H1 (cell line): ENCODE results near the gene INTS1. TPM values are rescaled to one million over a fixed set of nuclear protein-coding genes. Genes with fewer than 3 reads are reported as not detected.

ENCODE experiments used
- CTCF ChIA-PET: fragments of 300-600 bp; sonication (Branson Sonifier 250); formaldehyde crosslinking; loops from one replicate; lab custom pipeline; 2021; ENCODE audit not compliant: partially characterized antibody; lab: Charles Lee
- POLR2A ChIA-PET: fragments of 300-600 bp; sonication (Branson Sonifier 250); formaldehyde crosslinking; loops from one replicate; lab custom pipeline; 2021; ENCODE audit warnings: inconsistent platforms; ENCODE audit not compliant: partially characterized antibody; lab: Charles Lee
- DNase-seq, 2 experiments: peaks; one replicate each; pipeline versions ENCODE4 v3.0.0 to v3.0.0-alpha.2; 2010 to 2022; ENCODE audit warnings: low spot score in 2 of 2, low read depth in 1 of 2, mixed read lengths in 1 of 2
- FAIRE-seq: peaks from 2 replicates; lab custom pipeline; 2011; peaks lifted over from hg19 to GRCh38; lab: Jason Lieb, UNC
- H2AFZ ChIP-seq: 2 replicates; pipeline ENCODE4 v1.8.1; 2012; ENCODE audit warnings: low read length, inconsistent platforms
- H2AK5ac ChIP-seq: 2 replicates; pipeline ENCODE4 v1.6.1; 2013; ENCODE audit warnings: low read depth, low read length
- H2BK120ac ChIP-seq: replicated peaks from 2 replicates; pipeline ENCODE3; 2013; ENCODE audit warnings: low read depth, low read length, inconsistent platforms
- H2BK12ac ChIP-seq: 2 replicates; pipeline ENCODE4 v1.6.1; 2013; ENCODE audit warnings: low read depth, low read length
- H2BK15ac ChIP-seq: 2 replicates; pipeline ENCODE4 v1.6.1; 2013; ENCODE audit warnings: low read length
- H2BK20ac ChIP-seq: 2 replicates; pipeline ENCODE4 v1.6.1; 2013; ENCODE audit warnings: low read length
- H2BK5ac ChIP-seq: 2 replicates; pipeline ENCODE4 v1.6.1; 2013; ENCODE audit warnings: low read depth, low read length
- H3K14ac ChIP-seq: 2 replicates; pipeline ENCODE4 v1.6.1; 2013; ENCODE audit warnings: inconsistent platforms; ENCODE audit not compliant: insufficient read length
- H3K18ac ChIP-seq: 2 replicates; pipeline ENCODE4 v1.6.1; 2013; ENCODE audit warnings: low read length; ENCODE audit errors: extremely low read depth
- H3K23ac ChIP-seq: 2 replicates; pipeline ENCODE4 v1.6.1; 2013; ENCODE audit warnings: inconsistent platforms; ENCODE audit not compliant: insufficient read length
- H3K23me2 ChIP-seq: 2 replicates; pipeline ENCODE4 v1.6.1; 2013; ENCODE audit warnings: low read depth, low read length
- H3K27ac ChIP-seq: 2 replicates; pipeline ENCODE4 v1.6.1; 2011; ENCODE audit warnings: low read depth, low read length, inconsistent platforms
- H3K27me3 ChIP-seq, 4 experiments: replicated peaks in 1 of 4; 1 replicate in 1 of 4; 2 replicates in 3 of 4; pipeline versions ENCODE4 v1.6.1 to v1.8.1; 2011 to 2013; ENCODE audit warnings: low read length in 3 of 4, mild to moderate bottlenecking in 3 of 4, inconsistent platforms in 2 of 4, mixed read lengths in 2 of 4, moderate library complexity in 1 of 4; ENCODE audit not compliant: control insufficient read depth in 3 of 4, insufficient read depth in 3 of 4; ENCODE audit errors: extremely low read depth in 1 of 4
- H3K36me3 ChIP-seq, 4 experiments: 2 replicates each; pipeline versions ENCODE4 v1.6.1 to v1.8.1; 2011 to 2013; ENCODE audit warnings: mild to moderate bottlenecking in 4 of 4, low read length in 3 of 4, moderate library complexity in 2 of 4, control low read depth in 1 of 4, inconsistent platforms in 1 of 4; ENCODE audit not compliant: insufficient read depth in 4 of 4, control insufficient read depth in 2 of 4
- H3K4ac ChIP-seq: replicated peaks from 2 replicates; pipeline ENCODE3; 2013; ENCODE audit warnings: low read length, low read depth, mixed read lengths, inconsistent platforms; ENCODE audit not compliant: insufficient read length
- H3K4me1 ChIP-seq, 4 experiments: replicated peaks in 1 of 4; 1 replicate in 1 of 4; 2 replicates in 3 of 4; pipeline versions ENCODE4 v1.6.1 to v1.8.1; 2011 to 2013; ENCODE audit warnings: low read length in 3 of 4, inconsistent platforms in 2 of 4, mixed read lengths in 1 of 4; ENCODE audit not compliant: insufficient read depth in 4 of 4, control insufficient read depth in 3 of 4
- H3K4me2 ChIP-seq, 2 experiments: 2 replicates each; pipeline versions ENCODE4 v1.6.1 to v1.8.1; 2011 to 2013; ENCODE audit warnings: low read depth in 2 of 2, low read length in 2 of 2, control low read depth in 1 of 2, inconsistent platforms in 1 of 2, mild to moderate bottlenecking in 1 of 2; ENCODE audit not compliant: insufficient read depth in 1 of 2
- H3K4me3 ChIP-seq, 4 experiments: fragments of 200-600, 300-600 bp in 1 of 4; sonication (generic), shearing (Covaris generic), sonication (Bioruptor Twin) in 1 of 4; 2 replicates each; pipeline versions ENCODE4 v1.5.1 to v1.8.1; 2011 to 2016; ENCODE audit warnings: low read length in 4 of 4, low read depth in 3 of 4, control low read depth in 2 of 4, inconsistent platforms in 2 of 4, mild to moderate bottlenecking in 2 of 4, mixed read lengths in 1 of 4, moderate library complexity in 1 of 4; ENCODE audit not compliant: insufficient read depth in 2 of 4; ENCODE audit errors: extremely low read depth in 1 of 4
- H3K56ac ChIP-seq: replicated peaks from 2 replicates; pipeline ENCODE3; 2013; ENCODE audit warnings: low read depth, mild to moderate bottlenecking, mixed read lengths, low read length, inconsistent platforms; ENCODE audit not compliant: insufficient read length
- H3K79me1 ChIP-seq: 2 replicates; pipeline ENCODE4 v1.6.1; 2013; ENCODE audit warnings: low read depth, low read length, control low read depth
- H3K79me2 ChIP-seq, 2 experiments: 2 replicates each; pipeline versions ENCODE4 v1.6.1 to v1.8.1; 2012 to 2013; ENCODE audit warnings: low read length in 2 of 2, mild to moderate bottlenecking in 2 of 2, inconsistent platforms in 1 of 2; ENCODE audit not compliant: insufficient read depth in 2 of 2, control insufficient read depth in 1 of 2
- H3K9ac ChIP-seq, 4 experiments: replicated peaks in 1 of 4; 1 replicate in 1 of 4; 2 replicates in 3 of 4; pipeline versions ENCODE4 v1.6.1 to v1.8.1; 2011 to 2013; ENCODE audit warnings: low read depth in 3 of 4, low read length in 3 of 4, control low read depth in 2 of 4, mild to moderate bottlenecking in 2 of 4, moderate library complexity in 2 of 4, inconsistent platforms in 1 of 4; ENCODE audit errors: extremely low read depth in 1 of 4
- H3K9me3 ChIP-seq, 2 experiments: 2 replicates each; pipeline versions ENCODE4 v1.6.1 to v1.8.1; 2012 to 2013; ENCODE audit warnings: mild to moderate bottlenecking in 2 of 2, moderate library complexity in 2 of 2, control low read depth in 1 of 2, inconsistent platforms in 1 of 2, low read depth in 1 of 2, low read length in 1 of 2, mixed read lengths in 1 of 2; ENCODE audit not compliant: insufficient read depth in 2 of 2
- H4K20me1 ChIP-seq, 2 experiments: replicated peaks in 1 of 2; 2 replicates each; pipeline versions ENCODE3 to v1.8.1; 2011 to 2013; ENCODE audit warnings: inconsistent platforms in 2 of 2, low read length in 2 of 2, mild to moderate bottlenecking in 1 of 2; ENCODE audit not compliant: insufficient read depth in 2 of 2, control insufficient read depth in 1 of 2
- H4K5ac ChIP-seq: 2 replicates; pipeline ENCODE4 v1.6.1; 2013; ENCODE audit warnings: low read length, low read depth, mixed read lengths, inconsistent platforms; ENCODE audit not compliant: insufficient read length
- H4K8ac ChIP-seq: 2 replicates; pipeline ENCODE4 v1.8.0; 2013; ENCODE audit warnings: mild to moderate bottlenecking, moderate library complexity, low read length, inconsistent platforms; ENCODE audit not compliant: insufficient read depth; ENCODE audit errors: extremely low read depth
- H4K91ac ChIP-seq: replicated peaks from 2 replicates; pipeline ENCODE3; 2013; ENCODE audit warnings: low read length, mixed read lengths, inconsistent platforms; ENCODE audit not compliant: insufficient read length
- KDM1A ChIP-seq: fragments of 200-600, 300-600 bp; sonication (generic); IDR thresholded peaks from 2 replicates; pipeline ENCODE4 v1.7.1; 2016; ENCODE audit warnings: mild to moderate bottlenecking, low read length, borderline replicate concordance
- RAD21 ChIP-seq, 2 experiments: IDR thresholded peaks in 1 of 2; conservative IDR thresholded peaks in 1 of 2; 2 replicates each; pipeline ENCODE4 v1.6.1; 2011; ENCODE audit warnings: low read depth in 2 of 2, low read length in 2 of 2, improper control_type of control experiment in 1 of 2, inconsistent platforms in 1 of 2, mild to moderate bottlenecking in 1 of 2, moderate library complexity in 1 of 2
- WGBS, 2 experiments: shearing (Covaris generic) in 1 of 2; methylation state at CpG; one replicate each; pipeline versions ENCODE4 v1.1.6 to v1.1.7; 2013 to 2015; ENCODE audit warnings: low lambda C conversion rate in 2 of 2, mixed read lengths in 2 of 2, inconsistent platforms in 1 of 2, low coverage in 1 of 2, missing lambda C conversion rate in 1 of 2; ENCODE audit not compliant: insufficient replicate concordance in 2 of 2, insufficient coverage in 1 of 2, insufficient read length in 1 of 2; ENCODE audit errors: extremely low coverage in 1 of 2, missing lambda C conversion rate in 1 of 2; 5-methylcytosine and 5-hydroxymethylcytosine counted together
- polyA plus RNA-seq, 7 experiments: library from polyadenylated mRNA; depleted of rRNA in 3 of 7; stranded (reverse) in 5 of 7; unstranded in 2 of 7; fragments of >200 nt in 5 of 7; fragments of 200-250 nt in 2 of 7; gene quantifications; 1 replicate in 5 of 7; 2 replicates in 1 of 7; 4 replicates in 1 of 7; pipeline versions ENCODE4 v1.2.1 to v1.2.3, GENCODE V29; 2011 to 2013; ENCODE audit warnings: missing spikeins in 2 of 7, mixed read lengths in 2 of 7
- total RNA-seq: library from RNA; stranded (reverse); fragmentation: NEBNext Ultra II Directional; extraction: Animal tissue kit (Norgen Biotek cat#: 25700); gene quantifications from 2 replicates; pipeline ENCODE4 v1.2.1, GENCODE V29; 2021

Gene INTS1
- total and polyA plus RNA-seq, 2 of the 8 experiments (the other 6 are each of a cell fraction or from before 2014, with no cell fraction given): 76.9 to 104 TPM

- Histone ChIP-seq H3K4me1 (no peaks in the 10 kb centered on the region; a peak in 1 of 7 replicates), H4K8ac (no peak overlapping the region; the same call in 1 of the 2 replicates), H2BK12ac (no peak overlapping the region), H2AK5ac (0 out of 2 replicates have a peak overlapping the region, but pooled peaks have one; percentile 46), H2BK120ac (no peak overlapping the region), H3K79me2 (peaks cover 0 to 3% of the 10 kb centered on the region in 2 experiments; a peak in 1 of 4 replicates), H3K27ac (no peak overlapping the region), H2BK5ac (peak overlapping the region; percentile 12; the same call in 1 of the 2 replicates), H3K23ac (no peak overlapping the region), H3K4me3 (no peak overlapping the region), H3K18ac (no peak overlapping the region), H3K14ac (no peak overlapping the region), H3K27me3 (no peaks in the 10 kb centered on the region), H3K56ac (no peak overlapping the region), H3K9ac (no peak overlapping the region), H3K9me3 (peaks cover 0 to 3% of the 10 kb centered on the region in 2 experiments; a peak in 1 of 4 replicates), H2AFZ (no peak overlapping the region), H3K4ac (peak overlapping the region; percentile 81), H3K79me1 (no peaks in the 10 kb centered on the region), H3K23me2 (no peaks in the 10 kb centered on the region), H2BK15ac (no peak overlapping the region; the same call in 1 of the 2 replicates), H4K91ac (peak overlapping the region; percentile 4), H3K4me2 (no peak overlapping the region), H2BK20ac (no peak overlapping the region), H3K36me3 (no peaks in the 10 kb centered on the region), H4K20me1 (peaks cover 0 to 6% of the 10 kb centered on the region in 2 experiments), H4K5ac (no peak overlapping the region)
- WGBS, 2 experiments: 93% methylated on average over 28 of the region's 31 CpGs; no CpG with 5 or more reads in 1 of the 2 experiments
- CTCF ChIA-PET: interaction anchor here (1.0 to 2.4 kb wide), 9 partner anchors 9 to 262 kb away, joined by 3 to 14 read pairs (median 5); no protein-coding TSS in a partner anchor
- DNase-seq (no peak), FAIRE-seq (no peak)
- no peak for TF ChIP-seq KDM1A
- peak in 1 of 2 experiments; percentile 13; a peak in 1 of 4 replicates for TF ChIP-seq RAD21 (IDR thresholded peaks at IDR 0.05 in 1 of 2, conservative IDR thresholded peaks at IDR 0.05 in 1 of 2; ENCODE audit: low read depth in 2 of 2, low read length in 2 of 2)
- POLR2A ChIA-PET: interaction anchor here (1.0 kb wide), 1 partner anchor 13 kb away, joined by 3 read pairs; no protein-coding TSS in a partner anchor
These were observed 64.5 kb downstream of the INTS1 start for GRCh38 chr7:1439373-1440363.
